GM03348 (cell line): ENCODE data around the gene SARDH.
"Not testable (repeated sequence)": the region's sequence is repeated elsewhere in the genome, so short reads cannot be mapped to it uniquely, and the experiment has no call there.

Experiments
- DNase-seq: peaks from one replicate; pipeline ENCODE4 v3.0.0; 2012; ENCODE audit warnings: low spot score

SARDH gene

GRCh38 chr9:133775951-133776905 is 38.1 kb upstream of the SARDH start:
- DNase-seq = no peak

GRCh38 chr9:133775291-133775690 is 37.1 kb upstream of the SARDH start:
- no peak for DNase-seq

GRCh38 chr9:133774799-133775198 is 36.6 kb upstream of the SARDH start:
- no peak for DNase-seq

GRCh38 chr9:133773889-133774655 is 35.9 kb upstream of the SARDH start:
- DNase-seq = no peak

GRCh38 chr9:133772581-133772980 is 34.4 kb upstream of the SARDH start:
- no peak for DNase-seq

- DNase-seq = no peak
These were observed 33.6 kb upstream of the SARDH start for GRCh38 chr9:133771486-133772482.

- DNase-seq = no peak
These were observed 32.1 kb upstream of the SARDH start for GRCh38 chr9:133770076-133770777.

GRCh38 chr9:133769511-133770075 is 31.4 kb upstream of the SARDH start:
- no peak for DNase-seq

- DNase-seq = no peak
These were observed 30.8 kb upstream of the SARDH start for GRCh38 chr9:133768859-133769510.

- no peak for DNase-seq
These were observed 30.3 kb upstream of the SARDH start for GRCh38 chr9:133768371-133768858.

- no peak for DNase-seq
These were observed 29.5 kb upstream of the SARDH start for GRCh38 chr9:133767625-133768024.

- DNase-seq = no peak
These were observed 28.9 kb upstream of the SARDH start for GRCh38 chr9:133767008-133767407.

GRCh38 chr9:133766234-133766633 is 28.1 kb upstream of the SARDH start:
- DNase-seq = not testable (repeated sequence)

GRCh38 chr9:133763272-133764183 is 25.4 kb upstream of the SARDH start:
- no peak for DNase-seq

- no peak for DNase-seq
These were observed 24.5 kb upstream of the SARDH start for GRCh38 chr9:133762488-133763271.

GRCh38 chr9:133761641-133762248 is 23.6 kb upstream of the SARDH start:
- no peak for DNase-seq

- DNase-seq = no peak
These were observed 22.6 kb upstream of the SARDH start for GRCh38 chr9:133760713-133761290.
